SU-DHL-6 (cell line): ENCODE results near the gene PRRT4.

Experiments
- H2AFZ ChIP-seq: fragments of 200-600 bp; sonication (generic); 2 replicates; pipeline ENCODE4 v1.6.1; 2014; ENCODE audit warnings: low read depth, mild to moderate bottlenecking, moderate library complexity, mixed read lengths, antibody characterized with exemption, low read length; ENCODE audit not compliant: severe bottlenecking
- H3F3A ChIP-seq: fragments of 200-600 bp; shearing (Covaris generic); 2 replicates; pipeline ENCODE4 v1.6.0; 2016; ENCODE audit warnings: antibody characterized with exemption, mild to moderate bottlenecking; ENCODE audit not compliant: insufficient read depth
- H3K27ac ChIP-seq: fragments of 200-600 bp; sonication (generic); 2 replicates; pipeline ENCODE4 v1.5.1; 2016; ENCODE audit warnings: low read depth, mild to moderate bottlenecking, low read length, moderate library complexity, mixed read lengths
- H3K27me3 ChIP-seq: fragments of 200-600 bp; sonication (generic), shearing (Covaris generic); 2 replicates; pipeline ENCODE4 v1.6.0; 2014; ENCODE audit warnings: mild to moderate bottlenecking, low read length
- H3K36me3 ChIP-seq: fragments of 200-600 bp; sonication (generic); 2 replicates; pipeline ENCODE4 v1.6.1; 2014; ENCODE audit warnings: mild to moderate bottlenecking, low read length, mixed read lengths
- H3K4me2 ChIP-seq: fragments of 300-600, 200-600 bp; shearing (Covaris generic), sonication (generic); 2 replicates; pipeline ENCODE4 v1.6.0; 2014; ENCODE audit warnings: low read length, low read depth, mild to moderate bottlenecking; ENCODE audit not compliant: poor library complexity, severe bottlenecking
- H3K4me3 ChIP-seq: fragments of 200-600 bp; sonication (generic); 2 replicates; pipeline ENCODE4 v1.5.1; 2014; ENCODE audit warnings: antibody characterized with exemption, low read length, mild to moderate bottlenecking, mixed read lengths; ENCODE audit not compliant: insufficient read depth, poor library complexity, severe bottlenecking
- H3K79me2 ChIP-seq: fragments of 200-600 bp; sonication (generic); 2 replicates; pipeline ENCODE4 v1.6.1; 2014; ENCODE audit warnings: mild to moderate bottlenecking, low read length, moderate library complexity; ENCODE audit not compliant: insufficient read depth
- H3K9ac ChIP-seq: fragments of 200-600 bp; sonication (generic); 2 replicates; pipeline ENCODE4 v1.7.0; 2014; ENCODE audit warnings: mild to moderate bottlenecking, low read length
- H3K9me2 ChIP-seq: fragments of 200-600 bp; sonication (generic); replicated peaks from 2 replicates; pipeline ENCODE4 v1.6.1; 2014; ENCODE audit warnings: low read length; ENCODE audit not compliant: insufficient read depth
- H3K9me3 ChIP-seq: fragments of 200-600 bp; sonication (generic); 2 replicates; pipeline ENCODE4 v1.6.1; 2014; ENCODE audit warnings: low read length, mixed read lengths; ENCODE audit not compliant: insufficient read depth
- H4K20me1 ChIP-seq: fragments of 200-600 bp; sonication (generic); 2 replicates; pipeline ENCODE4 v1.6.1; 2014; ENCODE audit warnings: low read depth, mild to moderate bottlenecking, antibody characterized with exemption, low read length, moderate library complexity, mixed read lengths
- CTCF ChIP-seq: fragments of 200-600 bp; sonication (generic); IDR thresholded peaks from one replicate; pipeline ENCODE4 v1.5.1; 2017; ENCODE audit warnings: antibody characterized with exemption, mild to moderate bottlenecking, low read length, moderate library complexity; ENCODE audit not compliant: insufficient read depth, poor library complexity, severe bottlenecking
- EZH2phosphoT487 ChIP-seq: fragments of 200-600 bp; sonication (generic), shearing (Covaris generic); conservative IDR thresholded peaks from 2 replicates; pipeline ENCODE4 v1.6.1; 2018; ENCODE audit warnings: mild to moderate bottlenecking, antibody characterized with exemption, low read length, moderate library complexity, mixed read lengths

The PRRT4 gene

GRCh38 chr7:128358233-128358632 is 3.3 kb downstream of the PRRT4 start:
- no peaks in the 10 kb centered on the region for H3F3A ChIP-seq
- no peaks in the 10 kb centered on the region for H3K79me2 ChIP-seq
- H3K4me2 ChIP-seq, result no peak overlapping the region
- H3K9ac ChIP-seq, result no peak overlapping the region
- H3K36me3 ChIP-seq, result no peaks in the 10 kb centered on the region
- H2AFZ ChIP-seq, result no peak overlapping the region
- no peak overlapping the region for H3K4me3 ChIP-seq
- H3K27ac ChIP-seq, result no peak overlapping the region
- no peaks in the 10 kb centered on the region for H3K27me3 ChIP-seq
- H3K9me3 ChIP-seq, result no peaks in the 10 kb centered on the region
- TF ChIP-seq CTCF, result no peak
- no peak for TF ChIP-seq EZH2phosphoT487
- H4K20me1 ChIP-seq, result no peaks in the 10 kb centered on the region
- H3K9me2 ChIP-seq, result no peaks in the 10 kb centered on the region

- H3K9ac ChIP-seq, result no peak overlapping the region
- H3K4me2 ChIP-seq, result no peak overlapping the region
- H2AFZ ChIP-seq, result no peak overlapping the region
- no peaks in the 10 kb centered on the region for H3K27me3 ChIP-seq
- H3K27ac ChIP-seq, result no peak overlapping the region
- no peak overlapping the region for H3K4me3 ChIP-seq
- TF ChIP-seq CTCF, result no peak
- TF ChIP-seq EZH2phosphoT487, result no peak
- H3F3A ChIP-seq, result no peaks in the 10 kb centered on the region
- no peaks in the 10 kb centered on the region for H3K9me2 ChIP-seq
- no peaks in the 10 kb centered on the region for H4K20me1 ChIP-seq
- H3K36me3 ChIP-seq, result no peaks in the 10 kb centered on the region
- no peaks in the 10 kb centered on the region for H3K79me2 ChIP-seq
- no peaks in the 10 kb centered on the region for H3K9me3 ChIP-seq
These were observed 4.3 kb downstream of the PRRT4 start for GRCh38 chr7:128357217-128357613.

- Histone ChIP-seq H3K27me3 (no peaks in the 10 kb centered on the region), H3K36me3 (no peaks in the 10 kb centered on the region), H3F3A (no peaks in the 10 kb centered on the region), H3K9ac (no peak overlapping the region), H3K79me2 (no peaks in the 10 kb centered on the region), H3K4me2 (no peak overlapping the region), H3K4me3 (no peak overlapping the region), H3K27ac (no peak overlapping the region), H3K9me3 (no peaks in the 10 kb centered on the region), H4K20me1 (no peaks in the 10 kb centered on the region), H3K9me2 (no peaks in the 10 kb centered on the region), H2AFZ (no peak overlapping the region)
- TF ChIP-seq EZH2phosphoT487 (no peak), CTCF (no peak)
These were observed 4.8 kb downstream of the PRRT4 start for GRCh38 chr7:128356546-128357216.
